Mammary epithelial cell (primary cell): ENCODE measurements around the gene COL17A1.

ENCODE experiments used
- CTCF ChIP-seq, 2 donors: IDR thresholded peaks in 1 of 2; conservative IDR thresholded peaks in 1 of 2; 2 replicates each; pipeline ENCODE4 v1.5.1; 2011 to 2012; ENCODE audit warnings: inconsistent platforms in 2 of 2, low read length in 2 of 2, mild to moderate bottlenecking in 2 of 2, control low read depth in 1 of 2, low read depth in 1 of 2; ENCODE audit not compliant: insufficient read depth in 1 of 2; ENCODE audit errors: extremely low read depth in 1 of 2
- EZH2 ChIP-seq: IDR thresholded peaks from 2 replicates; pipeline ENCODE4 v1.6.1; 2012; ENCODE audit warnings: low read length, inconsistent platforms, borderline replicate concordance

GRCh38 chr10:104021246-104021645 lies 64.4 kb downstream of the COL17A1 start:
- no peak for TF ChIP-seq CTCF (conservative IDR thresholded peaks at IDR 0.05 in 1 of 2, IDR thresholded peaks at IDR 0.05 in 1 of 2; ENCODE audit: extremely low read depth in 1 of 2, insufficient read depth in 1 of 2, low read depth in 1 of 2, low read length in 2 of 2)
- no peak for TF ChIP-seq EZH2
